NCI-H345 treated with DMSO at 0.1 percent for 48 hours (cell line): ENCODE results near the gene WDFY4.

ENCODE experiments used
- DNase-seq: peaks from one replicate; lab custom pipeline; 2025; ENCODE audit not compliant: unreplicated experiment; lab: John Stamatoyannopoulos, UW

WDFY4 gene

GRCh38 chr10:48705401-48705938 lies 20.8 kb downstream of the WDFY4 start:
- DNase-seq = no peak

- no peak for DNase-seq
Observed at GRCh38 chr10:48707472-48707871, 22.8 kb downstream of the WDFY4 start.

- no peak for DNase-seq
Observed at GRCh38 chr10:48708144-48708543, 23.5 kb downstream of the WDFY4 start.

GRCh38 chr10:48710647-48711275 lies 26.1 kb downstream of the WDFY4 start:
- no peak for DNase-seq

- DNase-seq = no peak
Observed at GRCh38 chr10:48711830-48712229, 27.2 kb downstream of the WDFY4 start.

GRCh38 chr10:48714088-48714487 lies 29.4 kb downstream of the WDFY4 start:
- DNase-seq = no peak

GRCh38 chr10:48716416-48716815 lies 31.7 kb downstream of the WDFY4 start:
- DNase-seq = no peak

- DNase-seq = no peak
Observed at GRCh38 chr10:48720611-48721010, 35.9 kb downstream of the WDFY4 start.

GRCh38 chr10:48722153-48723145 lies 37.8 kb downstream of the WDFY4 start:
- no peak for DNase-seq

GRCh38 chr10:48724127-48724526 lies 39.5 kb downstream of the WDFY4 start:
- no peak for DNase-seq

GRCh38 chr10:48725708-48726107 lies 41.0 kb downstream of the WDFY4 start:
- no peak for DNase-seq

- no peak for DNase-seq
Observed at GRCh38 chr10:48727866-48728265, 43.2 kb downstream of the WDFY4 start.

GRCh38 chr10:48729222-48729621 lies 44.5 kb downstream of the WDFY4 start:
- no peak for DNase-seq

GRCh38 chr10:48729941-48730457 lies 45.3 kb downstream of the WDFY4 start:
- DNase-seq = no peak

- DNase-seq = no peak
Observed at GRCh38 chr10:48731141-48731540, 46.5 kb downstream of the WDFY4 start.

GRCh38 chr10:48731654-48732053 lies 47.0 kb downstream of the WDFY4 start:
- DNase-seq = no peak

GRCh38 chr10:48733329-48733728 lies 48.7 kb downstream of the WDFY4 start:
- no peak for DNase-seq

- no peak for DNase-seq
Observed at GRCh38 chr10:48735836-48736390, 51.2 kb downstream of the WDFY4 start.

GRCh38 chr10:48736596-48736995 lies 51.9 kb downstream of the WDFY4 start:
- DNase-seq = no peak

GRCh38 chr10:48737886-48738285 lies 53.2 kb downstream of the WDFY4 start:
- DNase-seq = no peak

- no peak for DNase-seq
Observed at GRCh38 chr10:48739170-48739569, 54.5 kb downstream of the WDFY4 start.
